Fibroblast of the aortic adventitia (primary cell): Measurements from ENCODE around the gene AQR. TPM values are rescaled to one million over a fixed set of nuclear protein-coding genes. Genes with fewer than 3 reads are reported as not detected.

Experiments
- DNase-seq: peaks from one replicate; pipeline ENCODE4 v3.0.0-alpha.2; 2010; ENCODE audit warnings: low read depth
- H3K4me3 ChIP-seq: 2 replicates; pipeline ENCODE4 v1.5.1; 2011; ENCODE audit warnings: low read depth, mild to moderate bottlenecking, control low read depth, low read length, moderate library complexity
- total RNA-seq: library from RNA; depleted of rRNA; stranded (reverse); fragments of >200 nt; gene quantifications from 2 replicates; pipeline ENCODE4 v1.2.3, GENCODE V29; 2012; ENCODE audit warnings: low replicate concordance
- TF ChIP-seq, protein P1 (sequence below): IDR thresholded peaks from 2 replicates; pipeline ENCODE4 v1.5.1; 2011; ENCODE audit warnings: mild to moderate bottlenecking, low read length, control low read depth, inconsistent platforms; ENCODE audit not compliant: insufficient read depth

The AQR gene
- total RNA-seq, 1 donor, result 34.6 TPM

GRCh38 chr15:34837246-34838016, 132.1 kb downstream of the AQR start:
- peak; percentile 75 for DNase-seq
- H3K4me3 ChIP-seq, result no peak overlapping the region
- TF ChIP-seq, protein P1, sequence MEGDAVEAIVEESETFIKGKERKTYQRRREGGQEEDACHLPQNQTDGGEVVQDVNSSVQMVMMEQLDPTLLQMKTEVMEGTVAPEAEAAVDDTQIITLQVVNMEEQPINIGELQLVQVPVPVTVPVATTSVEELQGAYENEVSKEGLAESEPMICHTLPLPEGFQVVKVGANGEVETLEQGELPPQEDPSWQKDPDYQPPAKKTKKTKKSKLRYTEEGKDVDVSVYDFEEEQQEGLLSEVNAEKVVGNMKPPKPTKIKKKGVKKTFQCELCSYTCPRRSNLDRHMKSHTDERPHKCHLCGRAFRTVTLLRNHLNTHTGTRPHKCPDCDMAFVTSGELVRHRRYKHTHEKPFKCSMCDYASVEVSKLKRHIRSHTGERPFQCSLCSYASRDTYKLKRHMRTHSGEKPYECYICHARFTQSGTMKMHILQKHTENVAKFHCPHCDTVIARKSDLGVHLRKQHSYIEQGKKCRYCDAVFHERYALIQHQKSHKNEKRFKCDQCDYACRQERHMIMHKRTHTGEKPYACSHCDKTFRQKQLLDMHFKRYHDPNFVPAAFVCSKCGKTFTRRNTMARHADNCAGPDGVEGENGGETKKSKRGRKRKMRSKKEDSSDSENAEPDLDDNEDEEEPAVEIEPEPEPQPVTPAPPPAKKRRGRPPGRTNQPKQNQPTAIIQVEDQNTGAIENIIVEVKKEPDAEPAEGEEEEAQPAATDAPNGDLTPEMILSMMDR, result no peak

- no peak for DNase-seq
- TF ChIP-seq, protein P1, result no peak
- no peak overlapping the region for H3K4me3 ChIP-seq
Observed at GRCh38 chr15:34828145-34828911, 141.2 kb downstream of the AQR start.

DNA sequence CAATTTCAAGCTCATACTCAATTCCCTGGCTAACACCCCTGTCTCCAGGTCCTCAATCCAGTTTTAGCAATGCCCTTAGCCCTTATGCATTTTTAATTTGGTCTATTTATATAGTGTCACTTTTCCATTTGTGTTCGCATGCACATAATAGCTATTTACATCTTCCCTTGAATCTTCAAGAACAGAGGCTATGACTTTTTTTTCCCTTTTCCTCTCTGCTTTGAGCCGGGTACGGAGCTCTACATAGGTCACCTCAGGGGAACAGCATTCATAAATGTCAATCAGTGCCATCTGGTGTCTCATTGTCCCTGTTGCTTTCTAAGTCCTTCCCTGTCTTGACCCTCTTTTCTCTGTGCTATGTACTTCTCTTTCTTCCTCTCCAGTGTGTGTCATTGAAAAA, 147.7 kb downstream of the AQR start:
- TF ChIP-seq, protein P1, result no peak
- H3K4me3 ChIP-seq, result no peak overlapping the region
- no peak for DNase-seq

- TF ChIP-seq, protein P1, result no peak
- DNase-seq, result no peak
- no peak overlapping the region for H3K4me3 ChIP-seq
Observed at GRCh38 chr15:34820110-34820509, 149.4 kb downstream of the AQR start.

DNA sequence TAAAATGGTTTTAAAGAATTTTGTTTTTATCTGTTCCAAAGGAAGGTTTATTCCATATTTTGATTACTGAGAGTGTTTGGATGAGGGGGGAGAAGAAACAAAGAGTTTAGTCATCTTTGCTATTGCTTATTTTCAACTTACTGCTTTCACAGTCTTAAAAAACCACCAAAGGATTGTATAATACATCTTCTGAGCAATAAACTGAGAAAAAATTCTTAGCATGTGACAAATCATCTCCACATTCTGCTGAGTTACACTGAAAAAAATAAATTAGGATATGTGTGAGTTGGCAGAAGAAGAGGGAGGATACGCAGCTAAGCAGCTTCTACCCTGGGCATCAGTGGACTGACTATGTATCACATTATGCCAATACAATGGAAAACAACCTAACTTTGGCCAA, 151.0 kb downstream of the AQR start:
- H3K4me3 ChIP-seq, result no peak overlapping the region
- TF ChIP-seq, protein P1, result no peak
- no peak for DNase-seq

- TF ChIP-seq, protein P1, result no peak
Observed at GRCh38 chr15:34815836-34816235, 153.7 kb downstream of the AQR start.

More at GRCh38 chr15:34815836-34816235, 153.7 kb downstream of the AQR start:
- H3K4me3 ChIP-seq, result no peak overlapping the region
- DNase-seq, result no peak
